Peyer's patch (tissue), 4 donors: ENCODE measurements around the gene RHOG.

Source experiments
- POLR2A ChIP-seq, 2 donors: fragments of 450-650 bp; IDR thresholded peaks; one replicate each; pipeline ENCODE4 v1.5.1; 2017; ENCODE audit warnings: antibody characterized with exemption in 2 of 2, mild to moderate bottlenecking in 2 of 2, moderate library complexity in 2 of 2
- TF ChIP-seq, protein P1 (sequence below), 6 experiments: fragments of 450-650 bp in 4 of 6; fragments of 200-600 bp in 2 of 6; sonication (generic) in 1 of 6; IDR thresholded peaks; one replicate each; pipeline ENCODE4 v1.5.1; 2017 to 2019; ENCODE audit warnings: antibody characterized with exemption in 6 of 6, mild to moderate bottlenecking in 3 of 6, moderate library complexity in 1 of 6

DNA sequence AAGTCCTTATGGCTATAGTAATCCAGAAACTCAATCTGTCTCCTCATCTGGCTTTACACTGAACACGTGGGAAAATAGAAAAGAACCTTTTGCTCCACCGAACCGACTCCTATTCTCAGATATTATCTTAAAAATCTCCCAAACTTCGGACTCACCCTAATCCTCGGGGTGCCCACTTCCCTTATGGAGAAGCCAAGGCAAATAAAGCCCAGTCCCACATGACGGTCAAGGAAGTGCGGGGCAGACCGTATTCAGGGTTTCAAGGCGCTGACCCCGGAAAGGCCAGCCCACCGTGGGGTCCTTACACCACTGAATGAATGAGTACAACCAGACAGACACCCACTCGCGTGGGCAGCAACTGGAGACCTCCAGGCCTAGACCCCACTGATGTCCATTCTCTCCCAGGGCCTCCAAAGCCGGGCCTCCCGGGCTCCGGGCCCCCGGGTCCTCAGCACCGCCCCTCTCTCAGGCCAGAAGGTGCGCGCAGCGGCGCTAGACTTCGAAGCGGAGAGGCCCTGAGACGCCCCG is 43.9 kb downstream of the RHOG start:
- TF ChIP-seq, protein P1, sequence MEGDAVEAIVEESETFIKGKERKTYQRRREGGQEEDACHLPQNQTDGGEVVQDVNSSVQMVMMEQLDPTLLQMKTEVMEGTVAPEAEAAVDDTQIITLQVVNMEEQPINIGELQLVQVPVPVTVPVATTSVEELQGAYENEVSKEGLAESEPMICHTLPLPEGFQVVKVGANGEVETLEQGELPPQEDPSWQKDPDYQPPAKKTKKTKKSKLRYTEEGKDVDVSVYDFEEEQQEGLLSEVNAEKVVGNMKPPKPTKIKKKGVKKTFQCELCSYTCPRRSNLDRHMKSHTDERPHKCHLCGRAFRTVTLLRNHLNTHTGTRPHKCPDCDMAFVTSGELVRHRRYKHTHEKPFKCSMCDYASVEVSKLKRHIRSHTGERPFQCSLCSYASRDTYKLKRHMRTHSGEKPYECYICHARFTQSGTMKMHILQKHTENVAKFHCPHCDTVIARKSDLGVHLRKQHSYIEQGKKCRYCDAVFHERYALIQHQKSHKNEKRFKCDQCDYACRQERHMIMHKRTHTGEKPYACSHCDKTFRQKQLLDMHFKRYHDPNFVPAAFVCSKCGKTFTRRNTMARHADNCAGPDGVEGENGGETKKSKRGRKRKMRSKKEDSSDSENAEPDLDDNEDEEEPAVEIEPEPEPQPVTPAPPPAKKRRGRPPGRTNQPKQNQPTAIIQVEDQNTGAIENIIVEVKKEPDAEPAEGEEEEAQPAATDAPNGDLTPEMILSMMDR (IDR thresholded peaks at IDR 0.05) = no peak
- no peak for TF ChIP-seq POLR2A (IDR thresholded peaks at IDR 0.05)
